HCT116 (cell line): ENCODE measurements around the gene INTS6L. TPM values are rescaled to one million over a fixed set of nuclear protein-coding genes. Genes with fewer than 3 reads are reported as not detected.

ENCODE experiments used
- ATAC-seq: fragments of 200-7000 bp; cut with Tn5 transposase; 2 replicates; pipeline ENCODE4 v1.9.1; 2020; ENCODE audit warnings: mild to moderate bottlenecking, moderate library complexity
- BruUV-seq: library from RNA; stranded (reverse); fragments of 400-500 nt; replicated peaks from 2 replicates; lab custom pipeline; 2021; lab: Mats Ljungman, UMichigan
- CTCF ChIA-PET: fragments of 300-600 bp; sonication (Branson Sonifier 250); formaldehyde crosslinking; loops from one replicate; lab custom pipeline; 2021; ENCODE audit warnings: antibody characterized with exemption; lab: Charles Lee
- POLR2A ChIA-PET: fragments of 300-600, 350-600 bp; sonication (Branson Sonifier 250); formaldehyde crosslinking; loops from one replicate; lab custom pipeline; 2021; ENCODE audit warnings: antibody characterized with exemption; lab: Charles Lee
- RAD21 ChIA-PET, 2 experiments: fragments of 300-600 bp; sonication (Branson Sonifier 250); formaldehyde crosslinking; loops; one replicate each; lab custom pipeline; 2023; ENCODE audit warnings: low total read pairs in 2 of 2; ENCODE audit not compliant: uncharacterized antibody in 2 of 2, unreplicated experiment in 2 of 2, low non-redundant PET in 1 of 2; lab: Charles Lee
- DNase-seq: peaks from one replicate; pipeline ENCODE4 v3.0.0-alpha.2; 2010; ENCODE audit warnings: low read depth, low spot score
- H2AFZ ChIP-seq: fragments of 200-600 bp; shearing (Covaris generic), sonication (generic); 2 replicates; pipeline ENCODE4 v1.6.1; 2017; ENCODE audit warnings: low read depth, mixed run types, mixed read lengths, antibody characterized with exemption, low read length; ENCODE audit not compliant: poor library complexity, severe bottlenecking
- H3K27ac ChIP-seq: 2 replicates; pipeline ENCODE4 v1.5.1; 2012; ENCODE audit warnings: low read depth, low read length
- H3K27me3 ChIP-seq: fragments of 200-600 bp; sonication (generic); 2 replicates; pipeline ENCODE4 v1.6.1; 2016; ENCODE audit warnings: mixed run types, low read length, mixed read lengths; ENCODE audit not compliant: insufficient read depth
- H3K36me3 ChIP-seq, 2 experiments: fragments of 200-500 bp in 1 of 2; fragments of 200-600 bp in 1 of 2; sonication (Bioruptor generic) in 1 of 2; sonication (generic) in 1 of 2; 2 replicates each; pipeline versions ENCODE4 v1.5.1 to v1.6.1; 2014 to 2016; ENCODE audit warnings: low read length in 2 of 2, inconsistent platforms in 1 of 2, mixed read lengths in 1 of 2, mixed run types in 1 of 2; ENCODE audit not compliant: insufficient read depth in 2 of 2, control insufficient read depth in 1 of 2
- H3K4me1 ChIP-seq, 2 experiments: fragments of 200-600 bp in 1 of 2; sonication (generic) in 1 of 2; 2 replicates each; pipeline versions ENCODE4 v1.5.1 to v1.6.1; 2012 to 2017; ENCODE audit warnings: low read length in 2 of 2, inconsistent platforms in 1 of 2, mild to moderate bottlenecking in 1 of 2, mixed read lengths in 1 of 2, mixed run types in 1 of 2, moderate library complexity in 1 of 2; ENCODE audit not compliant: insufficient read depth in 2 of 2, control insufficient read depth in 1 of 2
- H3K4me2 ChIP-seq: fragments of 200-600 bp; sonication (generic); 2 replicates; pipeline ENCODE4 v1.6.1; 2017; ENCODE audit warnings: mixed run types, low read length, mixed read lengths
- H3K4me3 ChIP-seq, 2 experiments: fragments of 200-600 bp in 1 of 2; sonication (generic) in 1 of 2; replicated peaks in 1 of 2; 2 replicates each; pipeline ENCODE4 v1.5.1; 2011 to 2016; ENCODE audit warnings: low read length in 2 of 2, control low read depth in 1 of 2, low read depth in 1 of 2, mild to moderate bottlenecking in 1 of 2, mixed read lengths in 1 of 2, mixed run types in 1 of 2
- H3K79me2 ChIP-seq: fragments of 200-600 bp; sonication (generic); 2 replicates; pipeline ENCODE4 v1.6.1; 2017; ENCODE audit warnings: mild to moderate bottlenecking, mixed run types, low read length, moderate library complexity, mixed read lengths; ENCODE audit not compliant: insufficient read depth
- H3K9ac ChIP-seq: fragments of 200-600 bp; sonication (generic); 2 replicates; pipeline ENCODE4 v1.6.1; 2016; ENCODE audit warnings: low read length, mixed read lengths
- H3K9me2 ChIP-seq: fragments of 200-600 bp; sonication (generic), shearing (Covaris generic); 2 replicates; pipeline ENCODE4 v1.6.1; 2017; ENCODE audit warnings: mixed run types, mild to moderate bottlenecking, moderate library complexity; ENCODE audit not compliant: insufficient read depth
- H3K9me3 ChIP-seq, 2 experiments: fragments of 200-500 bp in 1 of 2; fragments of 200-600 bp in 1 of 2; sonication (Bioruptor generic) in 1 of 2; sonication (generic) in 1 of 2; 2 replicates each; pipeline ENCODE4 v1.6.1; 2014 to 2017; ENCODE audit warnings: low read length in 2 of 2, mixed read lengths in 2 of 2, inconsistent platforms in 1 of 2, low read depth in 1 of 2, mild to moderate bottlenecking in 1 of 2, mixed run types in 1 of 2, moderate library complexity in 1 of 2; ENCODE audit not compliant: control insufficient read depth in 1 of 2, insufficient read depth in 1 of 2
- H4K20me1 ChIP-seq: fragments of 200-600 bp; sonication (generic), shearing (Covaris generic); 2 replicates; pipeline ENCODE4 v1.6.1; 2017; ENCODE audit warnings: mixed run types, mild to moderate bottlenecking, moderate library complexity; ENCODE audit not compliant: insufficient read depth
- CTCF ChIP-seq, 3 experiments: fragments of 200-600 bp in 1 of 3; sonication (generic) in 1 of 3; IDR thresholded peaks in 2 of 3; conservative IDR thresholded peaks in 1 of 3; 2 replicates each; pipeline ENCODE4 v1.5.1; 2012 to 2017; ENCODE audit warnings: low read depth in 2 of 3, low read length in 2 of 3, antibody characterized with exemption in 1 of 3, borderline replicate concordance in 1 of 3, control low read depth in 1 of 3, mild to moderate bottlenecking in 1 of 3, mixed read lengths in 1 of 3, mixed run types in 1 of 3, moderate library complexity in 1 of 3; ENCODE audit not compliant: insufficient read depth in 1 of 3
- ELF1 ChIP-seq: IDR thresholded peaks from 2 replicates; pipeline ENCODE4 v1.6.1; 2012; ENCODE audit warnings: low read depth, borderline replicate concordance
- MAX ChIP-seq: IDR thresholded peaks from 2 replicates; pipeline ENCODE4 v1.6.1; 2012
- SP1 ChIP-seq: IDR thresholded peaks from 2 replicates; pipeline ENCODE4 v1.6.1; 2012; ENCODE audit warnings: low read depth
- intact Hi-C: fragments of 100-400 bp; cut with micrococcal nuclease; formaldehyde crosslinking; loops from 2 replicates; pipeline ENCODE4 v1.10.0; 2022
- total RNA-seq: library from RNA; stranded (reverse); gene quantifications from one replicate; pipeline ENCODE4 v1.2.1, GENCODE V29; 2021; ENCODE audit not compliant: unreplicated experiment

Gene INTS6L
- total RNA-seq, 1 experiment from 2014 or later: 3.6 TPM

- TF ChIP-seq ELF1 (no peak), CTCF (IDR thresholded peaks at IDR 0.05 in 2 of 3, conservative IDR thresholded peaks at IDR 0.05 in 1 of 3; ENCODE audit: borderline replicate concordance in 1 of 3, insufficient read depth in 1 of 3, low read depth in 2 of 3, low read length in 2 of 3) (no peak)
Measured at GRCh38 chrX:135498236-135498635, 22.2 kb upstream of the INTS6L start (continued).

DNA sequence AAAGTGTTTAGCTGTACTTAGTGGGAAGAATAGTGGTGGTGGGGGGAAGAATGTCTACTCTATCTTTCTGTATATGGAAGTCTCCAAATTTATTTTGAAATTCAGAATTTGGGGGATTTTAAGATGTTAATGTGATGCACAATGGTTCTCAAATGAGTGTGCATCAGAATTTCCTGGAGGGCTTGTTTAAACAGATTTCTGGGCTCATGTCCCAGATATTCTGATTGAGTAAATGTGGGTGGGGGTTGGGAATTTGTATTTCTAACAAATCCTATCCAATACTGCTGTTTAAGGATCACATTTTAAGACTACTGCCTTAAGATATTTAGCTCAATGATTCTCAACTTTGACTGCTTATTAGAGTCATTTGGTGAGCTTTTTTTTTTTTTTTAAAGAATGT is 15.1 kb upstream of the INTS6L start:
- ChIA-PET CTCF (no interaction called here), RAD21 (no interaction called here), POLR2A (no interaction called here)
- TF ChIP-seq SP1 (no peak), MAX (no peak), CTCF (IDR thresholded peaks at IDR 0.05 in 2 of 3, conservative IDR thresholded peaks at IDR 0.05 in 1 of 3; ENCODE audit: borderline replicate concordance in 1 of 3, insufficient read depth in 1 of 3, low read depth in 2 of 3, low read length in 2 of 3) (no peak)
- Histone ChIP-seq H3K27ac (no peak overlapping the region), H3K27me3 (no peaks in the 10 kb centered on the region), H2AFZ (no peak overlapping the region), H3K36me3 (no peaks in the 10 kb centered on the region), H3K4me2 (no peak overlapping the region), H3K4me1 (no peaks in the 10 kb centered on the region), H3K79me2 (no peaks in the 10 kb centered on the region), H3K4me3 (no peak overlapping the region), H3K9ac (no peak overlapping the region), H3K9me3 (no peaks in the 10 kb centered on the region), H3K9me2 (no peaks in the 10 kb centered on the region), H4K20me1 (no peaks in the 10 kb centered on the region)
- DNase-seq (no peak), ATAC-seq (no peak)
- intact Hi-C loops: no loop called here
- BruUV-seq: no TSS peak
